NCI-H2029 treated with DMSO at 0.1 percent for 48 hours (cell line): Measurements from ENCODE around the gene PPP2R2D.

Experiments used
- DNase-seq: peaks from one replicate; lab custom pipeline; 2025; lab: John Stamatoyannopoulos, UW

Gene PPP2R2D

DNA sequence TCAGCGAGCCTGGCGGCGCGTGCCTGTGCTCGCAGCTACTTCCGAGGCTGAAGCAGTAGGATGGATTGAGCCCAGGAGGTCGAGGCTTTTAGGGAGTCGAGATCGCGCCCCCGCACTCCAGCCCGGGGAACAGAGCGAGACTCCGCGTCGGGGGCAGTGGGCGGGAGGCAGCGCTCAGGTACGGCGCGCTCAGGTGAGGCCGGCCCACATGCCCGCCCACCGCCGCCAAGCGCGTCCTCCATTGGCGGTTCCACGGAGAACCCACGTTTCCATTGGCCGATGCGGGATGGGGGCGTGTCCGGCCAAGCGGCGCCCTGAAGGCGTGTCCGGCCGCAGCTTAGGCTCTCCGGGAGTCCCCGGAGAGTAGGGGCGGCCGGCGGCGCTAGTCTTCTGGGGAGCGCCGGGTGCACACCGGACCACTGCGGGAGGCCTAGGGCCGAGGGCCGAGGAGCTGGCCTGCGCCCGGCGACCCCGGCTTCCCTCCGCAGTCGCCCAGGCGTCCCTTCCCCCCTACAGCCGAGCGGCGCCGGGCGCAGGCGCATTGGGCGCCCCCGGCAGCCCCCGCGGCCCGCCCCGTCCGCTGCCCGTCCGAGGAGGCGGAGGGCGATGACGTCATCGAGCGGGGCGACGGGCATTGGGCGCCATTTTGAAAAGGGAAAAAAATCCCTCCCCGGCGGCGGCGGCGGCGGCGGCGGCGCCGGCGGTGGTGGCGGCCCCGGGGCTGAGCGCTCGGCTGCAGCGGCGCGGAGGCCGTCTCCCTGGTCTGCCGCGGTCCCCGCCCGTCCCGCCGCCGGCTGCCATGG is at the start of gene PPP2R2D:
PPP2R2D (plus strand) TSS at position 659 of the 803 bp plus-strand sequence; CDS start at position 800, 141 bp downstream.
- peak; percentile 34 for DNase-seq

GRCh38 chr10:131851346-131851745 is 49.5 kb upstream of the PPP2R2D start:
- no peak for DNase-seq

DNA sequence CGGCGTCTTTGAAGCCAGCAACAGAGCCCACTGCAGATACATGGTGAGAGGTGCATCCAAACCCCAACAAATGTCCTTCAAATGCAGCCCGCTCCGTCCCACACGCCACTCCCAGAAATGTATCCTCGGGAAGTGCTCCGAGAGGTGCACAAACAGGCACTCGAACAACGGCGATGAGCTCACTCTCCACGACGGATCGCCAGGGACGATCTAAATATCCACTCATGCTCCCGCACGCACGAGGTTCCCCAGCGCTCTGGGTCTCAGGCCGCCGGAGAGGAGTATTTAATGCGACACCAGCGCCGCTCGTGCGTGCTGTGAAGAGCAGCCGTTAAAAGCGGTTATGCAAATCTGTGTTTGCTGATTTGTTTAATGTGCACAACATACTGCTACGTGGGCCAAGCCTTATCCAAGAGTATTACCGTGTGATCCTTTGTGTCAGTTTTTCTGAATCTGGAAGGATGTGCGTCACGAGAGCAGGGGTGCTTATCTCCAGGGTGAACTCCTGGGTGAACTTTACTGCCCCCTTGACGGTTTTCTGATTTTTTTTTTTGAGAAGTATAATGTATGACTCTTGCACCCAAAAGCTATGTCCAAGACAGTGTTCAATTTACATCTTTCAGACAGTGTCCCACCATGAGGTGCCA is 48.5 kb upstream of the PPP2R2D start:
- DNase-seq: no peak

- DNase-seq: no peak
Observed at GRCh38 chr10:131852823-131853609, 47.8 kb upstream of the PPP2R2D start.

- DNase-seq: no peak
Observed at GRCh38 chr10:131853610-131853964, 47.2 kb upstream of the PPP2R2D start.

DNA sequence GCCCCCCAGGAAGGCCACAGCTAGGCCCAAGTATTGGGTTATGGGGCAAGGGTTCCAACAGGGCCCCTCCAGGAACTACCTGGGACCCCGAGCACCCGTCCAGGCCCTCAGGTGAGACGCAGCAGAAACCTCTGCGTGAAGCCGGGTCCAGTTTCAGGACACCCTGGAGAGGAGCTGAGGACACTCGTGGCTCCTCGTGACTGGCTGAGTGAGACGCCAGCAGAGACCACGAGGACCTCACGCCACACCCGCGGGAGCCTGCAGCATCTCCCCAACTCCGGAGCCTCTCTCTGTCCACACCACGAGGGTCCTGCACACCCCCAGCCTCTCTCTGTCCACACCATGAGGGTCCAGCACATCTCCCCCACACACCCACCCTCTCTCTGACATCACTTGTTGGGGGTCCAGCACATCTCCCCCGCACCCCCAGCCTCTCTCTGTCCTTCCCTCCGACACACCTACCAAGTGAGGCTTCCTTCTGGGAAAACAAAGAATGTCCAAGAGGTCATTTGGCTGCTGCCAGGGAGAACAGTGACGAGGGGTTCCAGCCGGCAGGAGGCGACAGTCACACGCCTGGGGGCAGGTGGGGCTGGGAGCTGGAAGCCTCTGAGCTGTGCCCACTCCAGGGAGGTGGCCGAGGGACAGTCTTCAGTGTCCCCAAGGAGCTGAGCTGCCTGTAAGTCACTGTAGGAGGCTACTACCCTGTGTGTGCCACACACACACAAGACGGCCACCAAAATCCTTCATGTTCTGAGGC is 46.1 kb upstream of the PPP2R2D start:
- no peak for DNase-seq

DNA sequence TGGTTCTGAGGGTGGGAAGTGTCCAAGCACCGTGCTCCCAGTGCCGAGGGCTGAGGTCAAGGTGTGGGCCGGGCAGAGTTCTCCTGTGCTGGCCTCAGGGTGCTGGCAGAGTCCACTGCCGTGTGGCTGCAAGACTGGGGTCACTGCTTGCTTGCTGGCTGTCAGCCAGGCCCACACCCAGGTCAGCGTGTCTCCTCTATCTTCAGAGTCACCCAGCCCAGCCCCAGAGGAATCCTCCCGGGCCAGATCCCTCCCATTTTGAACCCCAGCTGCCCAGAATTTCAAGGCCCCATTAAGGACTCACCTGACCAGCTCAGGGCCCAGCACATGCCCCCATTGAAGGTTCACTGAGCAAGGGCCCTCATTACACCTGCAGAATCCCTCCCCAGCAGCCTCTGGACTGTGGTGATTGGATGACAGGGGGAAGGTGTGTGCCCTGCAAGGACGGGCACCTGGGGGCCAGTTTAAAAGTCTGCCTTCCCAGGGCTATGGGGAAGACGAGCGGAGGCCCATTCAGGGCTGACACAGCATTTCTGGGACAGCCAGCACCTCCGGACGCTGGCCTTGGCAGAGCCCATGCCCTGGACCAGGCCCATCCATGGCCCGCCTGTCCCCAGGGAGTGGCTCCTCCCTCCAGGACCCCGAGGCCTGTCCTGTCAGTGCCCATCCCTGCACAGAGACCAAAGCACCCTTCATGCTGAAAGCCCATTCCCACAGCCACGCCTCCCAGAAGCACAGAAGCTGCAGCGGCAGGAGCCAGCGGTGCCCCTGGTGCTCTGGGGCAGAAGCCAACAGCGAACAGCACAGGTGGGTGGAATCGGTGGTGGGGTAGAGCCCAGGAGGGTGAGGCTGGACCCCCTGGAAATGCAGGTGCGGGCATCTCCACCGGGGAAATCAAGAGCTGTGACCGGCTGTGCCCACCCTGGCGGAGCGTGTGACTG is 45.1 kb upstream of the PPP2R2D start:
- no peak for DNase-seq

DNA sequence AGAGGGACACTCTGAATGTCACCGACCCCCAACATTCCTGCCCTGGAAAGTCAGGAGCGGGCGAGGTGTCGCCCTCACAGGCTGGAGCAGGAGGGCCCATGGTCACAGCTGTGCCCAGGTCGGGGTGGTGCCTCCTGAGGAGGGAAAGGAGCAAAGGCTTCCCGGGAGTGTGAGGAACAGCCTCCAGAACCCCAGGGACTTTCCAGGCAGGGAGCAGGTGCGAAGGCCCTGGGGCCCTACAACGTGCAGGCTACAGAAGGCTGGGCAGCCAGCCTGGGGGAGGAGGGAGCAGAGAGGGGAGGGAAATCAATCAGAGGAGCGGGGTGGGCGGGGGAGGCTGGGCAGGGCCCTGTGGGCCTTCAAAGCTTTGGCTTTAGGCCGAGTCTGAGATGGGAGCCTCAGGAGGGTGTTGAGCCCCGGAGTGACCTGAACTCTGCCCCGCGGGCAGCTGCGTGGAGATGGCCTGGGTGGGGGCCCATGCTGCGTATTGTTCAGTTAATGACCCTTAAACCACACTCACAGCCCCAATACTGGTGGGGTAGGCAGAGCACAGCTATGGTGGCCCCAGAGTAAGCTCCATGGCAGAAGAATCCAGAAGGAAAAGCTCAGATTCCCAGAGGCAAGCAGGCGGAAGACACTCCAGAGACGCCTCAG is 44.2 kb upstream of the PPP2R2D start:
- DNase-seq: no peak

- DNase-seq: no peak
Observed at GRCh38 chr10:131857156-131858117, 43.4 kb upstream of the PPP2R2D start.

DNA sequence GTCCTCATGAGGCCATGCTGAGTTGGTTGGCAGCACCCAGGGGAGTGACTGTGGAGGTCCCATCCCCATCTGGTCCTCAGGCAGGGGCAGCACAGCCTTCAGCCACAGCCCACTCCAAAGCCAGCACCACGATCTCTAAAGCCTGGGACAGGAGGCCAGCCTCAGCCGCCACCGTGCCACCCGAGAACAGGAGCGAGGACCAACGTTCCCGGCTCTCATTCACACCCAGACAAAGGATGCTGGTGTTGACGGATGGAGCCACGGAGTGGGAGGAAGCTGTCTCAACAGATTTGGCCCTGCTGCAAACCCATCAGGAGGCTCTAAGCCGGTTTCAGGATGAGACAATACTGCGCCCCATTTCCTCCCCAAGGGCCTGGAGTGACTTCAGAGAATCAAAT is 42.7 kb upstream of the PPP2R2D start:
- no peak for DNase-seq

GRCh38 chr10:131858583-131859340 is 42.0 kb upstream of the PPP2R2D start:
- DNase-seq: no peak

GRCh38 chr10:131859341-131860020 is 41.3 kb upstream of the PPP2R2D start:
- no peak for DNase-seq

GRCh38 chr10:131860311-131860710 is 40.5 kb upstream of the PPP2R2D start:
- DNase-seq: no peak

GRCh38 chr10:131860806-131861440 is 39.9 kb upstream of the PPP2R2D start:
- no peak for DNase-seq

- no peak for DNase-seq
Observed at GRCh38 chr10:131862548-131862947, 38.3 kb upstream of the PPP2R2D start.

DNA sequence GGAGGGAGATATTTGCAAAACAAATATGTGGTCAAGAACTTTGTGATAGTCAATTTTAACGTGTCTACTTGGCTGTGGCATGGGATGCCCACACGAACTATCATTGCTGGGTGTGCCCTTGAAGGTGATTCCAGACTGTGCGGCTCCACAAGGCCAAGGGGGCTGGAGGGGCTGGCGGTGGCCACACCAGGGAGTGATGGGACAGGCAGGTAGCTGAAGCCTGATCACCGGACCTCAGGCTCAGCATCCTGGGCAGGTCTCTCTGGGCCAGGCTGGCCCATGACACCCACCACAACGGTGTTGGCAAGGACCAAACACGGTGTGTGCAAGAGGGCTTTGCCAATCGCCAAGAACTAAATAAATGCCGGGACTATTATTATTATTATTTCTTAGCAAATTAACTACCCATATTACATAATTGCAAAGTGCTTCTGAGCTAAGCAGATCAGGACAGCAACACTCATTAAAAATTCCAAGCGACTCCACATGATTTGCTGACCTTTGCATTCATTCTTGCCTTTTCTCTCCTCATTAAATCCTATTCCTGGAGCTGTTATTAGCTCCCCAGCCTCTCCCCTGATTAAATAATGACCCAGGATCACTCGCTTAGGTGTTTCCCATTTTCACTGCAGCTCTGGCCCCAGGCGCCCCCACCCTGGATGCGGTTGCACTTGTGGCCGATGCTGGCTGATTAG is 35.4 kb upstream of the PPP2R2D start:
- DNase-seq: no peak

- no peak for DNase-seq
Observed at GRCh38 chr10:131866673-131867072, 34.1 kb upstream of the PPP2R2D start.
